ENCODE measurements around the gene FA2H.

GRCh38 chr16:74735554-74735953 lies 39.1 kb downstream of the FA2H start:
- TF ChIP-seq, protein P1, sequence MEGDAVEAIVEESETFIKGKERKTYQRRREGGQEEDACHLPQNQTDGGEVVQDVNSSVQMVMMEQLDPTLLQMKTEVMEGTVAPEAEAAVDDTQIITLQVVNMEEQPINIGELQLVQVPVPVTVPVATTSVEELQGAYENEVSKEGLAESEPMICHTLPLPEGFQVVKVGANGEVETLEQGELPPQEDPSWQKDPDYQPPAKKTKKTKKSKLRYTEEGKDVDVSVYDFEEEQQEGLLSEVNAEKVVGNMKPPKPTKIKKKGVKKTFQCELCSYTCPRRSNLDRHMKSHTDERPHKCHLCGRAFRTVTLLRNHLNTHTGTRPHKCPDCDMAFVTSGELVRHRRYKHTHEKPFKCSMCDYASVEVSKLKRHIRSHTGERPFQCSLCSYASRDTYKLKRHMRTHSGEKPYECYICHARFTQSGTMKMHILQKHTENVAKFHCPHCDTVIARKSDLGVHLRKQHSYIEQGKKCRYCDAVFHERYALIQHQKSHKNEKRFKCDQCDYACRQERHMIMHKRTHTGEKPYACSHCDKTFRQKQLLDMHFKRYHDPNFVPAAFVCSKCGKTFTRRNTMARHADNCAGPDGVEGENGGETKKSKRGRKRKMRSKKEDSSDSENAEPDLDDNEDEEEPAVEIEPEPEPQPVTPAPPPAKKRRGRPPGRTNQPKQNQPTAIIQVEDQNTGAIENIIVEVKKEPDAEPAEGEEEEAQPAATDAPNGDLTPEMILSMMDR (IDR thresholded peaks at IDR 0.05), result no peak
- no peak for TF ChIP-seq POLR2A (IDR thresholded peaks at IDR 0.05)
